ENCODE data around the gene CACNB2.

The CACNB2 gene

GRCh38 chr10:18400201-18400905 is 260.1 kb downstream of the CACNB2 start:
- H3K4me1 ChIP-seq (ENCODE audit: control insufficient read depth in 1 of 2, insufficient read depth in 1 of 2, low read depth in 1 of 2, low read length in 1 of 2), result no peaks in the 10 kb centered on the region
- H3K27me3 ChIP-seq, result peaks cover 29% of the 10 kb centered on the region
- H3K4me3 ChIP-seq (ENCODE audit: low read depth in 1 of 2, low read length in 1 of 2), result no peak overlapping the region
- H3K36me3 ChIP-seq, result no peaks in the 10 kb centered on the region
- no peaks in the 10 kb centered on the region for H3K9me3 ChIP-seq
- no peak for TF ChIP-seq CTCF (IDR thresholded peaks at IDR 0.05)
- no peak overlapping the region for H3K27ac ChIP-seq

GRCh38 chr10:18400906-18401245 is 260.7 kb downstream of the CACNB2 start:
- no peak overlapping the region for H3K27ac ChIP-seq
- H3K4me3 ChIP-seq (ENCODE audit: low read depth in 1 of 2, low read length in 1 of 2), result no peak overlapping the region

GRCh38 chr10:18401416-18402195 is 261.4 kb downstream of the CACNB2 start:
- no peaks in the 10 kb centered on the region for H3K9me3 ChIP-seq
- H3K4me3 ChIP-seq (ENCODE audit: low read depth in 1 of 2, low read length in 1 of 2), result no peak overlapping the region
- peaks cover 29% of the 10 kb centered on the region for H3K27me3 ChIP-seq
- no peak overlapping the region for H3K27ac ChIP-seq
- TF ChIP-seq CTCF (IDR thresholded peaks at IDR 0.05), result no peak
- H3K36me3 ChIP-seq, result no peaks in the 10 kb centered on the region
- no peaks in the 10 kb centered on the region for H3K4me1 ChIP-seq (ENCODE audit: control insufficient read depth in 1 of 2, insufficient read depth in 1 of 2, low read depth in 1 of 2, low read length in 1 of 2)

More at GRCh38 chr10:18400906-18401245, 260.7 kb downstream of the CACNB2 start:
- no peak for TF ChIP-seq CTCF (IDR thresholded peaks at IDR 0.05)
- no peaks in the 10 kb centered on the region for H3K9me3 ChIP-seq
- peaks cover 29% of the 10 kb centered on the region for H3K27me3 ChIP-seq
- no peaks in the 10 kb centered on the region for H3K4me1 ChIP-seq (ENCODE audit: control insufficient read depth in 1 of 2, insufficient read depth in 1 of 2, low read depth in 1 of 2, low read length in 1 of 2)
- no peaks in the 10 kb centered on the region for H3K36me3 ChIP-seq

GRCh38 chr10:18402853-18403252 is 262.6 kb downstream of the CACNB2 start:
- H3K9me3 ChIP-seq, result no peaks in the 10 kb centered on the region
- H3K4me3 ChIP-seq (ENCODE audit: low read depth in 1 of 2, low read length in 1 of 2), result no peak overlapping the region
- no peaks in the 10 kb centered on the region for H3K4me1 ChIP-seq (ENCODE audit: control insufficient read depth in 1 of 2, insufficient read depth in 1 of 2, low read depth in 1 of 2, low read length in 1 of 2)
- H3K27ac ChIP-seq, result no peak overlapping the region
- H3K27me3 ChIP-seq, result peaks cover 29% of the 10 kb centered on the region
- no peaks in the 10 kb centered on the region for H3K36me3 ChIP-seq
- no peak for TF ChIP-seq CTCF (IDR thresholded peaks at IDR 0.05)

- no peak for TF ChIP-seq CTCF (IDR thresholded peaks at IDR 0.05)
- Histone ChIP-seq H3K27ac (no peak overlapping the region), H3K9me3 (no peaks in the 10 kb centered on the region), H3K36me3 (no peaks in the 10 kb centered on the region), H3K4me3 (ENCODE audit: low read depth in 1 of 2, low read length in 1 of 2) (no peak overlapping the region), H3K4me1 (ENCODE audit: control insufficient read depth in 1 of 2, insufficient read depth in 1 of 2, low read depth in 1 of 2, low read length in 1 of 2) (no peaks in the 10 kb centered on the region), H3K27me3 (peaks cover 19% of the 10 kb centered on the region)
These were observed 264.3 kb downstream of the CACNB2 start for GRCh38 chr10:18404530-18404929.
